ENCODE results near the gene NSMF. TPM values are rescaled to one million over a fixed set of nuclear protein-coding genes. Genes with fewer than 3 reads are reported as not detected.
A peak's percentile ranks its signal among the peaks of the same experiment; 100 is the strongest.

The NSMF gene
- total RNA-seq, 1 donor from 2014 or later: 20.7 TPM

- DNase-seq (peak; percentile 78), ATAC-seq (peak; percentile 2 to 10)
- no peaks in the 10 kb centered on the region for H3K9me3 ChIP-seq
- H3K27ac ChIP-seq: no peak overlapping the region
- H3K4me3 ChIP-seq: no peak overlapping the region
- intact Hi-C loops (cut with DNase I): no loop called here
- peaks cover 16% of the 10 kb centered on the region for H3K4me1 ChIP-seq
- TF ChIP-seq, protein P1, sequence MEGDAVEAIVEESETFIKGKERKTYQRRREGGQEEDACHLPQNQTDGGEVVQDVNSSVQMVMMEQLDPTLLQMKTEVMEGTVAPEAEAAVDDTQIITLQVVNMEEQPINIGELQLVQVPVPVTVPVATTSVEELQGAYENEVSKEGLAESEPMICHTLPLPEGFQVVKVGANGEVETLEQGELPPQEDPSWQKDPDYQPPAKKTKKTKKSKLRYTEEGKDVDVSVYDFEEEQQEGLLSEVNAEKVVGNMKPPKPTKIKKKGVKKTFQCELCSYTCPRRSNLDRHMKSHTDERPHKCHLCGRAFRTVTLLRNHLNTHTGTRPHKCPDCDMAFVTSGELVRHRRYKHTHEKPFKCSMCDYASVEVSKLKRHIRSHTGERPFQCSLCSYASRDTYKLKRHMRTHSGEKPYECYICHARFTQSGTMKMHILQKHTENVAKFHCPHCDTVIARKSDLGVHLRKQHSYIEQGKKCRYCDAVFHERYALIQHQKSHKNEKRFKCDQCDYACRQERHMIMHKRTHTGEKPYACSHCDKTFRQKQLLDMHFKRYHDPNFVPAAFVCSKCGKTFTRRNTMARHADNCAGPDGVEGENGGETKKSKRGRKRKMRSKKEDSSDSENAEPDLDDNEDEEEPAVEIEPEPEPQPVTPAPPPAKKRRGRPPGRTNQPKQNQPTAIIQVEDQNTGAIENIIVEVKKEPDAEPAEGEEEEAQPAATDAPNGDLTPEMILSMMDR (IDR thresholded peaks at IDR 0.05): no peak
- no peaks in the 10 kb centered on the region for H3K27me3 ChIP-seq (ENCODE audit: low read depth)
- H3K36me3 ChIP-seq: no peaks in the 10 kb centered on the region
Measured at GRCh38 chr9:137461663-137462395, 2.7 kb upstream of the NSMF start.

- ATAC-seq: no peak
- H3K4me3 ChIP-seq: no peak overlapping the region
- H3K36me3 ChIP-seq: no peaks in the 10 kb centered on the region
- H3K27me3 ChIP-seq (ENCODE audit: low read depth): no peaks in the 10 kb centered on the region
- TF ChIP-seq, protein P1 (IDR thresholded peaks at IDR 0.05): no peak
- peaks cover 16% of the 10 kb centered on the region for H3K4me1 ChIP-seq
- intact Hi-C loops (cut with DNase I): no loop called here
- no peaks in the 10 kb centered on the region for H3K9me3 ChIP-seq
- no peak overlapping the region for H3K27ac ChIP-seq
- DNase-seq: no peak
Measured at GRCh38 chr9:137461316-137461662, 2.2 kb upstream of the NSMF start.

- intact Hi-C loops (cut with DNase I): no loop called here
- Histone ChIP-seq H3K36me3 (no peaks in the 10 kb centered on the region), H3K4me1 (peaks cover 16% of the 10 kb centered on the region), H3K27ac (no peak overlapping the region), H3K27me3 (ENCODE audit: low read depth) (no peaks in the 10 kb centered on the region), H3K4me3 (no peak overlapping the region), H3K9me3 (no peaks in the 10 kb centered on the region)
- ATAC-seq: no peak
- no peak for DNase-seq
- TF ChIP-seq, protein P1 (IDR thresholded peaks at IDR 0.05): no peak
Measured at GRCh38 chr9:137460363-137461315, 1.5 kb upstream of the NSMF start.

DNA sequence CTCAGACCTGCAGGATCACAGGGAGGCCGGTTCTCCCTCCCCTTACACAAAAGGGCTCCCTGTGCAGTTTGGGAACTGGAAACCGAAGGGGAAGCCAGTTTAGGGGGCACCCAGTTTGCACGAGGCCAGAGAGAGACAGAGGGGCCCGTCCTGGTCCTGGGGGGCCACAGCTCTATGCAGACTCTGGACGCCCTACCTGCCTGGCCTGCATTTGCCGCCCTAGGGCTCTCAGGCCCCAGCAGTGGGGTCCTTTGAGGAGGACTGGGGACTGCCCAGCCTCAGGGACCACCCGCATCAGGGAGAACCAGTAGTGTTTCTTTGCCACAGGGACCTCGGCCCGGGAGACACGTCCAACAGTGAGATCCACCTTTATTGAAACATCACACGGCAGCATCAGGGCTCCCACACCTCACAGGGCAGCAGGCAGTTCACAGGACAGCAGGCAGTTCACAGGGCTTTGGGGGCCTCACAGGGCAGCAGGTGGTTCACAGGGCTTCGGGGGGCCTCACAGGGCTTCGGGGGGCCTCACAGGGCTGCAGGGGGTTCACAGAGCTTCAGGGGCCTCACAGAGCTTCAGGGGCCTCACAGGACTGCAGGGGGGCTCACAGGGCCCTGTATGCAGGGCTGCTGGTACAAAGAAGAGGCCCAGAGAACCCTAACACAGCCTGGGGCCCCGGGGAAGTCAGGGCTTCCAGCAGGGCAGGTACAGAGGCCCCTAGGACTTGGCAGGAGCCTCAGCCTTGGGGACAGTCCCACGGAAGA is 648 bp upstream of the NSMF start:
- Histone ChIP-seq H3K27me3 (ENCODE audit: low read depth) (no peaks in the 10 kb centered on the region), H3K27ac (peak overlapping the region; percentile 69), H3K9me3 (no peaks in the 10 kb centered on the region), H3K4me1 (peaks cover 21% of the 10 kb centered on the region), H3K36me3 (no peaks in the 10 kb centered on the region), H3K4me3 (peak overlapping the region; percentile 64)
- TF ChIP-seq, protein P1 (IDR thresholded peaks at IDR 0.05): no peak
- DNase-seq: no peak
- intact Hi-C loops (cut with DNase I): no loop called here
- ATAC-seq: peak; percentile 0 to 3
